Central memory CD4-positive, alpha-beta T cell (primary cell): ENCODE measurements around the gene ILK.

Experiments
- DNase-seq: peaks from one replicate; pipeline ENCODE4 v3.0.0; 2022
- total RNA-seq, 3 experiments: gene quantifications; one replicate each; lab custom pipeline; 2026; lab: John Stamatoyannopoulos, UW

The ILK gene
- 39.4 to 80.8 (median 54.4) reads per million in 3 experiments for total RNA-seq

- peak; percentile 81 for DNase-seq
Measured at GRCh38 chr11:6603287-6604080, at the start of gene ILK, which contains the start of gene RRP8. TSS of gene ILK (plus strand) at chr11:6603774. CDS start at chr11:6604272, 498 bp downstream. TSS of gene RRP8 (minus strand) at chr11:6603616. CDS start at chr11:6603502, 114 bp downstream.

GRCh38 chr11:6554828-6555706 is 48.5 kb upstream of the ILK start:
- no peak for DNase-seq

- DNase-seq, result no peak
Measured at GRCh38 chr11:6556139-6556949, 47.2 kb upstream of the ILK start.

- no peak for DNase-seq
Measured at GRCh38 chr11:6557063-6557462, 46.5 kb upstream of the ILK start.

- no peak for DNase-seq
Measured at GRCh38 chr11:6557761-6558674, 45.6 kb upstream of the ILK start.

GRCh38 chr11:6559369-6559768 is 44.2 kb upstream of the ILK start:
- DNase-seq, result no peak

GRCh38 chr11:6561288-6561687 is 42.3 kb upstream of the ILK start:
- DNase-seq, result no peak

GRCh38 chr11:6563121-6563619 is 40.4 kb upstream of the ILK start:
- no peak for DNase-seq

GRCh38 chr11:6563667-6564066 is 39.9 kb upstream of the ILK start:
- DNase-seq, result no peak

GRCh38 chr11:6565325-6565724 is 38.2 kb upstream of the ILK start:
- no peak for DNase-seq

- no peak for DNase-seq
Measured at GRCh38 chr11:6565988-6566703, 37.4 kb upstream of the ILK start.

- DNase-seq, result no peak
Measured at GRCh38 chr11:6566704-6567370, 36.7 kb upstream of the ILK start.

GRCh38 chr11:6567371-6567745 is 36.2 kb upstream of the ILK start:
- no peak for DNase-seq

- DNase-seq, result no peak
Measured at GRCh38 chr11:6568191-6568918, 35.2 kb upstream of the ILK start.

- no peak for DNase-seq
Measured at GRCh38 chr11:6569706-6570105, 33.9 kb upstream of the ILK start.

- no peak for DNase-seq
Measured at GRCh38 chr11:6570691-6571427, 32.7 kb upstream of the ILK start.

- DNase-seq, result no peak
Measured at GRCh38 chr11:6571434-6572008, 32.1 kb upstream of the ILK start.

- no peak for DNase-seq
Measured at GRCh38 chr11:6572215-6572614, 31.4 kb upstream of the ILK start.
